ENCODE data around the gene FAM229B. TPM values are rescaled to one million over a fixed set of nuclear protein-coding genes. Genes with fewer than 3 reads are reported as not detected.
"Not testable (repeated sequence)": the region's sequence is repeated elsewhere in the genome, so short reads cannot be mapped to it uniquely, and the experiment has no call there.

The FAM229B gene
- total and polyA plus RNA-seq, 2 donors from 2014 or later: 27.2 to 77.1 TPM

GRCh38 chr6:112043032-112044007, 44.1 kb upstream of the FAM229B start:
- intact Hi-C loops (cut with DNase I): no loop called here

GRCh38 chr6:112044196-112044595, 43.2 kb upstream of the FAM229B start:
- H3K4me1 ChIP-seq (ENCODE audit: control insufficient read depth in 2 of 3, insufficient read depth in 2 of 3, low read depth in 1 of 3, low read length in 3 of 3): peaks cover 4 to 15% (median 5%) of the 10 kb centered on the region in 3 donors
- DNase-seq (no peak), FAIRE-seq (no peak)
- H3K9me3 ChIP-seq (ENCODE audit: control insufficient read depth in 2 of 3, insufficient read depth in 1 of 3, low read length in 3 of 3): no peaks in the 10 kb centered on the region
- H3K36me3 ChIP-seq (ENCODE audit: control insufficient read depth in 2 of 3, insufficient read depth in 3 of 3, low read length in 3 of 3): no peaks in the 10 kb centered on the region
- peak overlapping the region in 1 of 2 donors; percentile 70 for H3K27ac ChIP-seq (ENCODE audit: low read depth in 2 of 2, low read length in 2 of 2)
- H3K27me3 ChIP-seq (ENCODE audit: control insufficient read depth, insufficient read depth, low read length): no peaks in the 10 kb centered on the region
- intact Hi-C loops (cut with DNase I): no loop called here
- no peak for TF ChIP-seq CTCF (IDR thresholded peaks at IDR 0.05; ENCODE audit: borderline replicate concordance, extremely low read depth, insufficient read depth)
- H3K9ac ChIP-seq (ENCODE audit: low read length in 3 of 3): no peak overlapping the region
- H3K4me3 ChIP-seq (ENCODE audit: low read length in 3 of 3): no peak overlapping the region

More at GRCh38 chr6:112043032-112044007, 44.1 kb upstream of the FAM229B start:
- Histone ChIP-seq H3K4me1 (ENCODE audit: control insufficient read depth in 2 of 3, insufficient read depth in 2 of 3, low read depth in 1 of 3, low read length in 3 of 3) (peaks cover 4 to 11% (median 5%) of the 10 kb centered on the region in 3 donors), H3K27me3 (ENCODE audit: control insufficient read depth, insufficient read depth, low read length) (no peaks in the 10 kb centered on the region), H3K9me3 (ENCODE audit: control insufficient read depth in 2 of 3, insufficient read depth in 1 of 3, low read length in 3 of 3) (no peaks in the 10 kb centered on the region), H3K27ac (ENCODE audit: low read depth in 2 of 2, low read length in 2 of 2) (peak overlapping the region; percentile 70 to 77), H3K4me3 (ENCODE audit: low read length in 3 of 3) (peak overlapping the region; percentile 74 to 85 (median 79)), H3K9ac (ENCODE audit: low read length in 3 of 3) (peak overlapping the region; percentile 60 to 61 (median 60)), H3K36me3 (ENCODE audit: control insufficient read depth in 2 of 3, insufficient read depth in 3 of 3, low read length in 3 of 3) (no peaks in the 10 kb centered on the region)
- FAIRE-seq (peak; percentile 23), DNase-seq (peak; percentile 94 to 97 (median 95))
- TF ChIP-seq CTCF (IDR thresholded peaks at IDR 0.05; ENCODE audit: borderline replicate concordance, extremely low read depth, insufficient read depth): peak; percentile 92

GRCh38 chr6:112044856-112045255, 42.5 kb upstream of the FAM229B start:
- no peak overlapping the region for H3K27ac ChIP-seq (ENCODE audit: low read depth in 2 of 2, low read length in 2 of 2)
- H3K36me3 ChIP-seq (ENCODE audit: control insufficient read depth in 2 of 3, insufficient read depth in 3 of 3, low read length in 3 of 3): no peaks in the 10 kb centered on the region
- H3K9ac ChIP-seq (ENCODE audit: low read length in 3 of 3): no peak overlapping the region
- H3K4me1 ChIP-seq (ENCODE audit: control insufficient read depth in 2 of 3, insufficient read depth in 2 of 3, low read depth in 1 of 3, low read length in 3 of 3): peaks cover 4 to 15% (median 5%) of the 10 kb centered on the region in 3 donors
- no peak for TF ChIP-seq CTCF (IDR thresholded peaks at IDR 0.05; ENCODE audit: borderline replicate concordance, extremely low read depth, insufficient read depth)
- H3K27me3 ChIP-seq (ENCODE audit: control insufficient read depth, insufficient read depth, low read length): no peaks in the 10 kb centered on the region
- FAIRE-seq (no peak), DNase-seq (peak in 1 of 5 donors; percentile 48)
- no peak overlapping the region for H3K4me3 ChIP-seq (ENCODE audit: low read length in 3 of 3)
- intact Hi-C loops (cut with DNase I): no loop called here
- no peaks in the 10 kb centered on the region for H3K9me3 ChIP-seq (ENCODE audit: control insufficient read depth in 2 of 3, insufficient read depth in 1 of 3, low read length in 3 of 3)

- DNase-seq; H3K4me3 ChIP-seq (ENCODE audit: low read length in 3 of 3); H3K27me3 ChIP-seq (ENCODE audit: control insufficient read depth, insufficient read depth, low read length); FAIRE-seq; H3K9me3 ChIP-seq (ENCODE audit: control insufficient read depth in 2 of 3, insufficient read depth in 1 of 3, low read length in 3 of 3); H3K36me3 ChIP-seq (ENCODE audit: control insufficient read depth in 2 of 3, insufficient read depth in 3 of 3, low read length in 3 of 3); H3K27ac ChIP-seq (ENCODE audit: low read depth in 2 of 2, low read length in 2 of 2); intact Hi-C loops (cut with DNase I); H3K9ac ChIP-seq (ENCODE audit: low read length in 3 of 3): not testable (repeated sequence)
- peaks cover 4 to 15% (median 5%) of the 10 kb centered on the region in 3 donors for H3K4me1 ChIP-seq (ENCODE audit: control insufficient read depth in 2 of 3, insufficient read depth in 2 of 3, low read depth in 1 of 3, low read length in 3 of 3)
These were observed 39.9 kb upstream of the FAM229B start for GRCh38 chr6:112047523-112047922.

Measured in kidney (tissue), 14 donors.